DMS114 treated with DMSO at 0.1 percent for 48 hours (cell line): ENCODE measurements around the gene MBNL1.
A peak's percentile ranks its signal among the peaks of the same experiment; 100 is the strongest.

Experiments used
- DNase-seq: peaks from one replicate; lab custom pipeline; 2025; ENCODE audit not compliant: unreplicated experiment; lab: John Stamatoyannopoulos, UW

MBNL1 gene

GRCh38 chr3:152268555-152269055, at the start of gene MBNL1:
TSS of gene MBNL1 (plus strand) at chr3:152268929. CDS start at chr3:152300194, 31,265 bp downstream.
- DNase-seq: peak; percentile 35

- no peak for DNase-seq
Observed at GRCh38 chr3:152219216-152219615, 49.5 kb upstream of the MBNL1 start.

- no peak for DNase-seq
Observed at GRCh38 chr3:152219769-152220255, 48.9 kb upstream of the MBNL1 start.

GRCh38 chr3:152222327-152222726, 46.4 kb upstream of the MBNL1 start:
- no peak for DNase-seq

- DNase-seq: no peak
Observed at GRCh38 chr3:152225201-152225600, 43.5 kb upstream of the MBNL1 start.

- DNase-seq: no peak
Observed at GRCh38 chr3:152226176-152226575, 42.6 kb upstream of the MBNL1 start.

- DNase-seq: no peak
Observed at GRCh38 chr3:152227027-152227426, 41.7 kb upstream of the MBNL1 start.

GRCh38 chr3:152229692-152230091, 39.0 kb upstream of the MBNL1 start:
- DNase-seq: no peak

GRCh38 chr3:152230370-152230769, 38.4 kb upstream of the MBNL1 start:
- DNase-seq: no peak

GRCh38 chr3:152232001-152232400, 36.7 kb upstream of the MBNL1 start:
- no peak for DNase-seq

- DNase-seq: no peak
Observed at GRCh38 chr3:152232679-152233078, 36.0 kb upstream of the MBNL1 start.

- DNase-seq: no peak
Observed at GRCh38 chr3:152234657-152235375, 33.9 kb upstream of the MBNL1 start.

- DNase-seq: no peak
Observed at GRCh38 chr3:152235709-152236298, 32.9 kb upstream of the MBNL1 start.

- DNase-seq: no peak
Observed at GRCh38 chr3:152236716-152237115, 32.0 kb upstream of the MBNL1 start.

- DNase-seq: no peak
Observed at GRCh38 chr3:152241142-152242017, 27.3 kb upstream of the MBNL1 start.

- no peak for DNase-seq
Observed at GRCh38 chr3:152243301-152243711, 25.4 kb upstream of the MBNL1 start.

- no peak for DNase-seq
Observed at GRCh38 chr3:152243721-152244516, 24.8 kb upstream of the MBNL1 start.

- no peak for DNase-seq
Observed at GRCh38 chr3:152244517-152244888, 24.2 kb upstream of the MBNL1 start.

- no peak for DNase-seq
Observed at GRCh38 chr3:152245498-152246170, 23.1 kb upstream of the MBNL1 start.

GRCh38 chr3:152251916-152252315, 16.8 kb upstream of the MBNL1 start:
- no peak for DNase-seq
